CD4-positive, alpha-beta T cell (primary cell): ENCODE data around the gene CATSPERZ. TPM values are rescaled to one million over a fixed set of nuclear protein-coding genes. Genes with fewer than 3 reads are reported as not detected.

Source experiments
- ATAC-seq: fragments of 200-7000 bp; cut with Tn5 transposase; one replicate; pipeline ENCODE4 v1.10.0; 2022; ENCODE audit warnings: mild to moderate bottlenecking; ENCODE audit not compliant: poor library complexity
- CTCF ChIA-PET: fragments of 350-600 bp; sonication (Branson Sonifier 250); formaldehyde crosslinking; loops from one replicate; lab custom pipeline; 2021; ENCODE audit warnings: antibody characterized with exemption, inconsistent platforms; lab: Charles Lee
- POLR2A ChIA-PET: fragments of 350-600 bp; sonication (Branson Sonifier 250); formaldehyde crosslinking; loops from one replicate; lab custom pipeline; 2021; ENCODE audit warnings: antibody characterized with exemption, inconsistent platforms; lab: Charles Lee
- DNase-seq, 14 experiments: peaks; one replicate each; pipeline ENCODE4 v3.0.0-alpha.2; 2013 to 2020; ENCODE audit warnings: mixed read lengths in 2 of 14
- H3K27ac ChIP-seq, 2 donors: one replicate each; pipeline versions ENCODE4 v1.5.1 to v1.7.0; 2013; ENCODE audit warnings: low read length in 2 of 2, low read depth in 1 of 2, mild to moderate bottlenecking in 1 of 2
- H3K27me3 ChIP-seq, 2 experiments: 1 replicate in 1 of 2; 2 replicates in 1 of 2; pipeline versions ENCODE4 v1.6.1 to v1.7.0; 2013; ENCODE audit warnings: low read length in 2 of 2, control low read depth in 1 of 2, mild to moderate bottlenecking in 1 of 2, moderate library complexity in 1 of 2; ENCODE audit not compliant: insufficient read depth in 2 of 2, control insufficient read depth in 1 of 2
- H3K36me3 ChIP-seq: one replicate; pipeline ENCODE4 v1.6.1; 2013; ENCODE audit warnings: low read length, control low read depth; ENCODE audit not compliant: insufficient read depth
- H3K4me1 ChIP-seq: one replicate; pipeline ENCODE4 v1.6.1; 2013; ENCODE audit warnings: low read length, control low read depth; ENCODE audit not compliant: insufficient read depth
- H3K4me3 ChIP-seq: one replicate; pipeline ENCODE4 v1.5.1; 2013; ENCODE audit warnings: mild to moderate bottlenecking, low read length, moderate library complexity
- H3K9me3 ChIP-seq, 2 experiments: 1 replicate in 1 of 2; 2 replicates in 1 of 2; pipeline versions ENCODE4 v1.6.1 to v1.7.0; 2013; ENCODE audit warnings: low read length in 2 of 2, mild to moderate bottlenecking in 2 of 2, control low read depth in 1 of 2, moderate library complexity in 1 of 2; ENCODE audit not compliant: control insufficient read depth in 1 of 2, insufficient read depth in 1 of 2
- H3K27ac Mint-ChIP-seq: one replicate; pipeline ENCODE4 v1.8.0; 2020; ENCODE audit warnings: mixed read lengths
- H3K27me3 Mint-ChIP-seq: one replicate; pipeline ENCODE4 v1.8.0; 2021; ENCODE audit warnings: mixed read lengths
- H3K36me3 Mint-ChIP-seq: one replicate; pipeline ENCODE4 v1.8.0; 2021; ENCODE audit warnings: low read depth, mixed read lengths
- H3K4me1 Mint-ChIP-seq: one replicate; pipeline ENCODE4 v1.8.0; 2021; ENCODE audit warnings: low read depth, mixed read lengths
- H3K4me3 Mint-ChIP-seq: one replicate; pipeline ENCODE4 v1.8.0; 2020; ENCODE audit warnings: mild to moderate bottlenecking, mixed read lengths
- H3K9me3 Mint-ChIP-seq: one replicate; pipeline ENCODE4 v1.8.0; 2020; ENCODE audit warnings: mixed read lengths
- intact Hi-C, 2 experiments: fragments of 100-400 bp; cut with DNase I in 1 of 2; cut with micrococcal nuclease in 1 of 2; formaldehyde crosslinking; loops; one replicate each; pipeline versions ENCODE4 v1.15.1 to v1.9.0; 2023 to 2025; cut with DNase I, micrococcal nuclease
- total RNA-seq, 174 experiments: library from RNA in 2 of 174; stranded (reverse) in 2 of 174; gene quantifications; one replicate each; pipeline ENCODE4 v1.2.3 and lab custom pipeline; 2021 to 2026
- TF ChIP-seq, protein P1 (sequence below): fragments of 200-600 bp; IDR thresholded peaks from one replicate; pipeline ENCODE4 v1.8.0; 2022; ENCODE audit warnings: antibody characterized with exemption, mild to moderate bottlenecking

The CATSPERZ gene
- total RNA-seq, 2 experiments from 2014 or later = not detected

DNA sequence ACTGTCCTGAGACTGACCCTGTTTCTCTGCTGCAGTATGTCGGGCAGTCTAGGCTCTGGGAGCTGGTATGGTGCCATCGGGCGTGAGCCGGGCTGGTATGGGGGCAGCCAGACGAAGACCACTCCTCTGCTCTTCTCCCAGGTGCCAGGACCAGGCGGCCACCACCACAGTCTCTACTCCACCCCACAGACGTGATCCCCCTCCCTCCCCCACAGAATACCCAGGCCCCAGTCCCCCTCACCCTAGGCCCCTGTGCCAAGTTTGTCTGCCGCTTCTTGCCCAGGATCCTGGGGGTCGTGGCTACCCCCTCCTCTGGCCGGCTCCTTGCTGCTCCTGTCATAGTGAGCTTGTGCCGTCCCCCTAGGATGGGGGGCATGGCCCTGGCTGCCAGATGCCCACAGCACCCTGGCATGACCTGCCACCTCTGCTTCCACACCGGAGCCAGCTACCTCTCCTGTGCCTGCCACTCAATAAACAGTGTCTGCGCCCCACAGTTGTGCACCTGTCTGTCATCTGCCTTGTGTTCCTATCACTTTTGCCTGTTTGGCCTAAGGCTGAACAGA is 11.1 kb upstream of the CATSPERZ start:
- no peak overlapping the region for H3K27ac Mint-ChIP-seq
- H3K36me3 ChIP-seq = peaks cover 3% of the 10 kb centered on the region
- DNase-seq = no peak
- no peak for ATAC-seq
- H3K27me3 Mint-ChIP-seq = peaks cover 25% of the 10 kb centered on the region
- ChIA-PET POLR2A (interaction anchor here (1.3 to 2.2 kb wide), 2 partner anchors 11 to 15 kb away, joined by 4 to 9 read pairs; partner anchors contain the start of gene CATSPERZ), CTCF (interaction anchor here (0.5 to 1.2 kb wide), 2 partner anchors 10 to 11 kb away, joined by 3 to 4 read pairs; partner anchors contain the start of gene CATSPERZ)
- peaks cover 12% of the 10 kb centered on the region for H3K4me1 Mint-ChIP-seq
- H3K27ac ChIP-seq = no peak overlapping the region
- peaks cover 27 to 35% of the 10 kb centered on the region in 2 experiments for H3K27me3 ChIP-seq
- H3K4me3 Mint-ChIP-seq = peak overlapping the region; percentile 45
- TF ChIP-seq, protein P1, sequence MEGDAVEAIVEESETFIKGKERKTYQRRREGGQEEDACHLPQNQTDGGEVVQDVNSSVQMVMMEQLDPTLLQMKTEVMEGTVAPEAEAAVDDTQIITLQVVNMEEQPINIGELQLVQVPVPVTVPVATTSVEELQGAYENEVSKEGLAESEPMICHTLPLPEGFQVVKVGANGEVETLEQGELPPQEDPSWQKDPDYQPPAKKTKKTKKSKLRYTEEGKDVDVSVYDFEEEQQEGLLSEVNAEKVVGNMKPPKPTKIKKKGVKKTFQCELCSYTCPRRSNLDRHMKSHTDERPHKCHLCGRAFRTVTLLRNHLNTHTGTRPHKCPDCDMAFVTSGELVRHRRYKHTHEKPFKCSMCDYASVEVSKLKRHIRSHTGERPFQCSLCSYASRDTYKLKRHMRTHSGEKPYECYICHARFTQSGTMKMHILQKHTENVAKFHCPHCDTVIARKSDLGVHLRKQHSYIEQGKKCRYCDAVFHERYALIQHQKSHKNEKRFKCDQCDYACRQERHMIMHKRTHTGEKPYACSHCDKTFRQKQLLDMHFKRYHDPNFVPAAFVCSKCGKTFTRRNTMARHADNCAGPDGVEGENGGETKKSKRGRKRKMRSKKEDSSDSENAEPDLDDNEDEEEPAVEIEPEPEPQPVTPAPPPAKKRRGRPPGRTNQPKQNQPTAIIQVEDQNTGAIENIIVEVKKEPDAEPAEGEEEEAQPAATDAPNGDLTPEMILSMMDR = no peak
- H3K9me3 ChIP-seq = peaks cover 0 to 10% of the 10 kb centered on the region in 2 experiments
- peaks cover 5% of the 10 kb centered on the region for H3K36me3 Mint-ChIP-seq
- no peaks in the 10 kb centered on the region for H3K9me3 Mint-ChIP-seq
- intact Hi-C loops = no loop called here
- no peak overlapping the region for H3K4me3 ChIP-seq
- peaks cover 34% of the 10 kb centered on the region for H3K4me1 ChIP-seq

DNA sequence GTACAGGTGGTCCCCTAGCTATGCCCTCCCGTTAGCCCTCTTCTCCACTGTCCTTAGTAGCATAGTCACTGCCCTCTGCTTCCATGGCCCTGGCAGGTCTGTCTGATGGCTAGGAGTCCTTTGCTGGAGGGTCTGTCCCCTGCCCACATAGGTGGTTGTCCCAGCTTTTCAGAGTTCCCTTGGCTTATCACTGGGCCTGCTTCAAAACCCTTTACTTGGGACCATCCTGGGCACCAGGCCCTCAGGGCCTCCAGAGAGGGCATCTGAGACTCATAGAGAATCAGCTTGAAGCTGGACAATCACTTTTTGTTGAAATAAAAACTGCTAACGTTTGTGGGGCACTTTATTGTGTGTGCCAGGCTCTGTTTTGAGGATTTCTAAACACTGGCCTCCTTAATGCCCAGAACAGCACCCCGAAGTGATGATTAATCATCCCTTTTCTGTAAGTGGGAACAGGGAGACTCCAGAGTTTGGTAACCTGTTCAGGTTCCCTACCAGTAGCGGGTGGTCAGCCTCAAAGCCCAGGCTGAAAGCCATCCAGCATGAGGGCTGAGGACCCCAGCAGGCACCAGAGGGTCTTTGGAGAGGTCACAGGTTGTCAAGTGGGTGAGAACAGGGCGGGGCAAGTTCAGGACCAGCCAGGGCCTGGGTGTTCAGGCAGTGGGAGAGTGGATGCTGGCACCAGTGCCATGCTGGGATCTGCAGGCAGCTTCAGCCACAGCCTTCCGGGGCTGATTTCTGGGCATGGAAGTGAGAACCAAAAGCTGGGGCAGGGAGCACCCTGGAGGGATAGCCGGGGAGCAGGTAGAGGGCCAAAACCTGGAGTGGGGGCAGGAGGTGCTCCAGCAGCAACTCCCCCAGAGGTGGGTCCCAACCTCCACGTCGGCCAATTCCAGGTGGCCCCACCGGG is 9.6 kb upstream of the CATSPERZ start:
- H3K4me3 ChIP-seq = no peak overlapping the region
- DNase-seq (no peak), ATAC-seq (no peak)
- TF ChIP-seq, protein P1 = no peak
- CTCF ChIA-PET = interaction anchor here (1.1 to 1.3 kb wide), 2 partner anchors 19 to 86 kb away, joined by 3 to 5 read pairs; no protein-coding TSS in a partner anchor
- H3K36me3 ChIP-seq = peaks cover 3% of the 10 kb centered on the region
- Mint-ChIP-seq H3K9me3 (no peaks in the 10 kb centered on the region), H3K27me3 (peaks cover 37% of the 10 kb centered on the region), H3K36me3 (no peaks in the 10 kb centered on the region), H3K4me3 (peak overlapping the region; percentile 76), H3K27ac (no peak overlapping the region), H3K4me1 (peaks cover 12% of the 10 kb centered on the region)
- H3K4me1 ChIP-seq = peaks cover 27% of the 10 kb centered on the region
- no peak overlapping the region for H3K27ac ChIP-seq
- peaks cover 39 to 49% of the 10 kb centered on the region in 2 experiments for H3K27me3 ChIP-seq
- POLR2A ChIA-PET = interaction anchor here (0.9 to 2.2 kb wide), 4 partner anchors 10 to 22 kb away, joined by 3 to 9 read pairs (median 4); partner anchors contain the start of gene CATSPERZ
- H3K9me3 ChIP-seq = peaks cover 0 to 10% of the 10 kb centered on the region in 2 experiments
- intact Hi-C loops = no loop called here

DNA sequence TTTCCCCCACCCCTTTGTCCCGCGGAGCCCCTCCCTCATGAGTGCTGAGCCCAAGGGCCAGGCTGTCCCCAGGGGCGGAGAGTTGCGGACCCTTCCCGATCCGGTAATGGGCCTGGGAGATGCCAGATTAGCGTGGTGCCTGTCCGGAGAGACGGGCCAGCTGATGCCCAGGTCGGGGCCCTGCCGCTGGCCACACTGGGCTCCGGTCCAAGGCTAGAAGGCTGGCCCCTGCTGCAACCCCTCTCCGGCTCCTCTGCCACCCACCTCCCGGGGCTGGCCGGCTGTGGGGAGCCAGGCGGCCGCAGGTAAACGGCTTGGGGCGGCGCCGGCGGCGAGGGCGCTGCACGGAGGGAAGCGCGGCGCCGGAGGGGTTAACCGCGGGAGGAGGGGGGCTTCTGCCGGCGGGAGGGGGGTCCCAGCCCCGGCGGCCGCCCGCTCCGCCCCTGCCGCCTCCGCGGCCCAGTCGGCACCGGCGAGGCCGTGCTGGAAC is 8.9 kb upstream of the CATSPERZ start, which contains the start of gene KCNK4:
KCNK4 (plus strand) TSS at position 41 of the 490 bp plus-strand sequence. CDS start 1,717 bp downstream, outside the sequence.
- no peaks in the 10 kb centered on the region for H3K9me3 Mint-ChIP-seq
- H3K36me3 Mint-ChIP-seq = no peaks in the 10 kb centered on the region
- Histone ChIP-seq H3K4me3 (no peak within 1 kb of the TSS), H3K27me3 (peaks cover 44 to 56% of the 10 kb centered on the region in 2 experiments), H3K9me3 (peaks cover 0 to 10% of the 10 kb centered on the region in 2 experiments), H3K36me3 (peaks cover 3% of the 10 kb centered on the region), H3K4me1 (peaks cover 21% of the 10 kb centered on the region), H3K27ac (no peak within 1 kb of the TSS)
- DNase-seq = peak in 1 of 14 experiments; percentile 31
- no peak for ATAC-seq
- peaks cover 44% of the 10 kb centered on the region for H3K27me3 Mint-ChIP-seq
- peaks cover 10% of the 10 kb centered on the region for H3K4me1 Mint-ChIP-seq
- H3K4me3 Mint-ChIP-seq = peak within 1 kb of the TSS; percentile 76
- TF ChIP-seq, protein P1 = no peak
- intact Hi-C loops = no loop called here
- ChIA-PET POLR2A (interaction anchor here (0.9 to 2.5 kb wide), 4 partner anchors 13 to 85 kb away, joined by 3 to 9 read pairs (median 5); partner anchors contain the start of gene FERMT3), CTCF (interaction anchor here (1.1 kb wide), 1 partner anchor 87 kb away, joined by 3 read pairs; no protein-coding TSS in a partner anchor)
- H3K27ac Mint-ChIP-seq = no peak within 1 kb of the TSS
